ENCODE measurements around the gene LENG8. TPM values are rescaled to one million over a fixed set of nuclear protein-coding genes. Genes with fewer than 3 reads are reported as not detected.
A peak's percentile ranks its signal among the peaks of the same experiment; 100 is the strongest.

LENG8 gene
- total RNA-seq, 2 experiments from 2014 or later, result 191 to 282 TPM

GRCh38 chr19:54453921-54454780, 5.2 kb downstream of the LENG8 start:
- ATAC-seq, result no peak
- Mint-ChIP-seq H3K36me3 (peaks cover 67% of the 10 kb centered on the region), H3K9me3 (ENCODE audit: low read depth) (no peaks in the 10 kb centered on the region), H3K27ac (no peak overlapping the region), H3K4me1 (peaks cover 26% of the 10 kb centered on the region), H3K27me3 (no peaks in the 10 kb centered on the region), H3K4me3 (no peak overlapping the region)
- no peak for DNase-seq
- CTCF ChIA-PET, result interaction anchor here (0.7 kb wide), 1 partner anchor 16 kb away, joined by 3 read pairs; no protein-coding TSS in a partner anchor

- H3K4me3 Mint-ChIP-seq, result no peak overlapping the region
- H3K27ac Mint-ChIP-seq, result no peak overlapping the region
- CTCF ChIA-PET, result interaction anchor here (0.7 kb wide), 1 partner anchor 17 kb away, joined by 3 read pairs; no protein-coding TSS in a partner anchor
- ATAC-seq (no peak), DNase-seq (no peak)
- peaks cover 28% of the 10 kb centered on the region for H3K4me1 Mint-ChIP-seq
- peaks cover 68% of the 10 kb centered on the region for H3K36me3 Mint-ChIP-seq
- H3K9me3 Mint-ChIP-seq (ENCODE audit: low read depth), result no peaks in the 10 kb centered on the region
- H3K27me3 Mint-ChIP-seq, result no peaks in the 10 kb centered on the region
Measured at GRCh38 chr19:54454781-54455675, 6.0 kb downstream of the LENG8 start.

- peaks cover 20% of the 10 kb centered on the region for H3K4me1 Mint-ChIP-seq
- no peak overlapping the region for H3K4me3 Mint-ChIP-seq
- CTCF ChIA-PET, result interaction anchor here (1.0 kb wide), 1 partner anchor 16 kb away, joined by 3 read pairs; no protein-coding TSS in a partner anchor
- H3K36me3 Mint-ChIP-seq, result peaks cover 64% of the 10 kb centered on the region
- H3K9me3 Mint-ChIP-seq (ENCODE audit: low read depth), result no peaks in the 10 kb centered on the region
- ATAC-seq (no peak), DNase-seq (no peak)
- H3K27ac Mint-ChIP-seq, result no peak overlapping the region
- H3K27me3 Mint-ChIP-seq, result no peaks in the 10 kb centered on the region
Measured at GRCh38 chr19:54455786-54456422, 6.9 kb downstream of the LENG8 start.

GRCh38 chr19:54456423-54457373, 7.7 kb downstream of the LENG8 start:
- H3K36me3 Mint-ChIP-seq, result peaks cover 63% of the 10 kb centered on the region
- H3K27me3 Mint-ChIP-seq, result no peaks in the 10 kb centered on the region
- ATAC-seq (no peak), DNase-seq (no peak)
- no peaks in the 10 kb centered on the region for H3K9me3 Mint-ChIP-seq (ENCODE audit: low read depth)
- CTCF ChIA-PET, result interaction anchor here (1.0 kb wide), 1 partner anchor 17 kb away, joined by 3 read pairs; no protein-coding TSS in a partner anchor
- H3K27ac Mint-ChIP-seq, result no peak overlapping the region
- peaks cover 19% of the 10 kb centered on the region for H3K4me1 Mint-ChIP-seq
- no peak overlapping the region for H3K4me3 Mint-ChIP-seq

DNA sequence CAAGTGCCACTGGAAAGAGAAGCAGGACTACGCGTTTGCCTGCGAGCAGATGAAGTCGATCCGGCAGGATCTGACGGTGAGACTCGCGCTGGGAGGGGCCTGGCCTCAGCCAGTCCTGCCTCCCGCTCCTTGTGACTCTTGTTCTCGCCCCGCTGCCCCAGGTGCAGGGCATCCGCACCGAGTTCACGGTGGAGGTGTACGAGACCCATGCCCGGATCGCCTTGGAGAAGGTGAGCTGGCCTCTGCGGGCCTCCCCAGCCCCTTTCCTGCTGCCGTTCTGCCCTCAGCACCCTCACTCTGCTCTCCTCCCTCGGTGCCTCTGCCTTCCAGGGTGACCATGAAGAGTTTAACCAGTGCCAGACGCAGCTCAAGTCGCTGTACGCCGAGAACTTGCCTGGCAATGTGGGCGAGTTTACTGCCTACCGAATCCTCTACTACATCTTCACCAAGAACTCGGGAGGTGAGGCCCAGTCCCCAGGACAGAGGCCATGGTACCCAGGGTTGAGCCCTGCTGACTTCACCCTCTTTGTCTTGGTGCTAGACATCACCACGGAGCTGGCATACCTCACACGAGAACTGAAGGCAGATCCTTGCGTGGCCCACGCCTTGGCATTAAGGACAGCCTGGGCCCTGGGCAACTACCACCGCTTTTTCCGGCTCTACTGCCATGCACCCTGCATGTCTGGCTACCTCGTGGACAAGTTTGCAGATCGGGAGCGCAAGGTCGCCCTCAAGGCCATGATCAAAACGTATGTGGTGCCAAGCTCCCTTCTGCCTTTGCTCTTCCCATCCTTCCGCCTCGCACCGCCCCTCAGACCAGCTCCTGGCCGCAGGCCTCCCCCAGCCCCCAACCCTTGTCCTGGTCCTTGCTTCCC, 9.0 kb downstream of the LENG8 start:
- peaks cover 21% of the 10 kb centered on the region for H3K4me1 Mint-ChIP-seq
- ATAC-seq (no peak), DNase-seq (no peak)
- H3K27me3 Mint-ChIP-seq, result no peaks in the 10 kb centered on the region
- no peak overlapping the region for H3K27ac Mint-ChIP-seq
- H3K4me3 Mint-ChIP-seq, result no peak overlapping the region
- CTCF ChIA-PET, result no interaction called here
- peaks cover 54% of the 10 kb centered on the region for H3K36me3 Mint-ChIP-seq
- no peaks in the 10 kb centered on the region for H3K9me3 Mint-ChIP-seq (ENCODE audit: low read depth)

DNA sequence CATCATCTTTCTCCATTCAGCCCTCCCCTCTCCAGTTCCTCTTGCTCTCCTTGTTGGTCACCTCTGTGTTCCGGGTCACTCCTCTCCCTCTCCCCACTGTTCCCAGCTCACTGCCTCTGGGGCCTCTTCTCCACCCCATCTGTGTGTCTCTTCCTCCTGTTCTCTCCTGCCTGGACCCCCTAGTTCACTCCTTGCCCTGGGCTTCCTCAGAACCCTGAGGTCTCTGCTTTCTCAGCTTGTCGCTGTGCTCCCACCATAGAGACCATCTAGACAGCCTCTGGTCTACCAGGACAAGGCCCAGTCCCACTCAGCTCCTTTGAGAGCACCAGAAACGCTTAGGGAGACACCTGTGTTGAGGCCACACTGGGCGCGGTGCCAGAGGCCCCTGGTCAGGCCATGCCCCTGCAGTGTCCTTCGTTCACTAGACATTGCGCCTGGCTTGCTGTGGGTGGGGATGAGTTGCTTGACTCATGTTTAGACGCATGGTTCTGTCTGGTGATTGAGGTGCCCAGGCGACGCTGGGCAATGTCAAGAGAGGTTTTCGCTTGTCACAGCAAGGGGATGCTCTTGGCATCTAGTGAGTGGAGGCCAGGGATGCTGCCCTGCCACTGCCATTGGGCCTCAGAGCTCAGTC, 9.8 kb downstream of the LENG8 start:
- DNase-seq (no peak), ATAC-seq (no peak)
- Mint-ChIP-seq H3K4me3 (no peak overlapping the region), H3K27ac (no peak overlapping the region), H3K4me1 (peaks cover 18% of the 10 kb centered on the region), H3K27me3 (no peaks in the 10 kb centered on the region), H3K36me3 (peaks cover 48% of the 10 kb centered on the region), H3K9me3 (ENCODE audit: low read depth) (no peaks in the 10 kb centered on the region)
- CTCF ChIA-PET, result interaction anchor here (1.1 to 1.9 kb wide), 2 partner anchors 10 to 23 kb away, joined by 4 to 5 read pairs; partner anchors contain the start of gene LENG8

DNA sequence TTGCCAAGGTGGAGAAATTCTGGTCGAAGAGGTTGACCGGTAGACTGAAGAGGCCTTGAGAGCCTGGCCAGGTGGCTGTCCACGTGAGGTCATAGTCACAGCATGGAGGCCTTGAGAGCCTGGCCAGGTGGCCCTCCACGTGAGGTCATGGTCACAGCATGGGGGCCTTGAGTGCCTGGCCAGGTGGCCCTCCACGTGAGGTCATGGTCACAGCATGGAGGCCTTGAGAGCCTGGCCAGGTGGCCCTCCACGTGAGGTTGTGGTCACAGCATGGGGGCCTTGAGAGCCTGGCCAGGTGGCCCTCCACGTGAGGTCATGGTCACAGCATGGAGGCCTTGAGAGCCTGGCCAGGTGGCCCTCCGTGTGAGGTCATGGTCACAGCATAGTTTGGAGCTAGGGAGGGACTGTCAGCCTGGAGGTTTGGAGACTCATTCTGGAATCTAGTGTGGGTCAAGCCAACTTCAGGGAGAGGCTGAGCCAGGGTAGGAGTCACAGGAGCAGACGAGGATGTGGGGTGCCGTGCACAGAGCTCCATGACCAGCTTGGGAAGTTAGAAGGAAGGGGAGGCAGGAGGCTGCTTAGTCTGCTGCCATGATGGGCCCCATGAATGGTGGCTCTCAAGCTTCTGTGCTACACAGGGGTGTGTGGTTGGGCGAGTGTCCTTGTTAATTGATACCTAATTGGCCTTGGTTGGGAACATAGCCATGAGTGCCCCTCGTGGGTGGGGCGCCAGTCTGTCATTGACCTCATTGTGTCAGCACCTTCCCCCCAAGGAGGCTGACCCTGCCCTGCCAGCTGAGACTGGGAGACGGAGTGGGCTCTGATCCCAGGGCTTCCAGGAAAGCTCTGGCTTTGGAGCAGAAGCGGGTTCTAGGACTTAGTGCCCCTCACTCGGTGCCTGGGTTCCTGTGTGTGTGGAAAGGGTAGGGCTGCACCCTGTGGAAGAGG, 10.6 kb downstream of the LENG8 start:
- peaks cover 22% of the 10 kb centered on the region for H3K4me1 Mint-ChIP-seq
- no peak overlapping the region for H3K27ac Mint-ChIP-seq
- ATAC-seq, result no peak
- H3K9me3 Mint-ChIP-seq (ENCODE audit: low read depth), result no peaks in the 10 kb centered on the region
- peaks cover 43% of the 10 kb centered on the region for H3K36me3 Mint-ChIP-seq
- DNase-seq, result no peak
- H3K4me3 Mint-ChIP-seq, result no peak overlapping the region
- H3K27me3 Mint-ChIP-seq, result no peaks in the 10 kb centered on the region
- CTCF ChIA-PET, result interaction anchor here (1.1 to 1.9 kb wide), 2 partner anchors 11 to 22 kb away, joined by 4 to 5 read pairs; partner anchors contain the start of gene LENG8

DNA sequence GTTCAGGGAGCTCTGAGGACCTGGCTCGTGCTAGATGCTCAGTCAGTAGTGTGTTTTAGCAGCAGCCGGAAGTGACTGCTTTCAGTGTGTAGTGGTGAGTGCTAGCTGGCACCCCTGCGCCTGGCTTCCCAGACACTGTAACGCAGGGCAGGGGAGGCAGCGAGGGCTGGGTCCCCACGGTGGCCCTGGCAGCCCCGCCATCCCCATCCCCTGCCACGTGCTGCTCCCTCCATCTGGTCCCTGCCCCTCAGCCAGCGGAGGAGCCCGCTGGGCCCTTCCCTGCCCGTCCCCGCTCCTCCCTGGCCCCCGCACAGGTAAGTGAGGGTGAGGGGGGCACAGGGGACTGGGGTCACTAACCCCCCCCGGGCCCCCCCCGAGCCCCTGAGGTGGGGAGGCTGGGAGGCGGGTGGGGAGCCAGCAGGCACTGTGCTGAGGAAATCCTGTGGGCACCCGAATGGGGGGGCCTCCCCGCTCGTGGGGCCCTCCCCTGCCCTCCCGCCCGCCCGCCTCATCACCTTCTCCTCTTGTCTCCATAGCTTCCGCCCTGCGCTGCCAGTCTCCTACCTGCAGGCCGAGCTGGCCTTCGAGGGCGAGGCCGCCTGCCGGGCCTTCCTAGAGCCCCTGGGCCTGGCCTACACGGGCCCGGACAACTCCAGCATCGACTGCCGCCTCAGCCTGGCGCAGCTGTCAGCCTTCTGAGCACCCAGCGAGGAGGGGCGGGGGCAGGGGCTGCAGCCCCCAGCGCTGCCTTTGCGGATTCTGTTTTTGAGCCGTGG, 11.4 kb downstream of the LENG8 start:
- H3K27me3 Mint-ChIP-seq, result no peaks in the 10 kb centered on the region
- H3K9me3 Mint-ChIP-seq (ENCODE audit: low read depth), result no peaks in the 10 kb centered on the region
- H3K36me3 Mint-ChIP-seq, result peaks cover 36% of the 10 kb centered on the region
- DNase-seq (no peak), ATAC-seq (no peak)
- no peak overlapping the region for H3K27ac Mint-ChIP-seq
- CTCF ChIA-PET, result interaction anchor here (1.1 to 1.9 kb wide), 3 partner anchors 11 to 21 kb away, joined by 4 to 5 read pairs (median 5); partner anchors contain the start of gene LENG8
- H3K4me1 Mint-ChIP-seq, result peaks cover 22% of the 10 kb centered on the region
- H3K4me3 Mint-ChIP-seq, result no peak overlapping the region

DNA sequence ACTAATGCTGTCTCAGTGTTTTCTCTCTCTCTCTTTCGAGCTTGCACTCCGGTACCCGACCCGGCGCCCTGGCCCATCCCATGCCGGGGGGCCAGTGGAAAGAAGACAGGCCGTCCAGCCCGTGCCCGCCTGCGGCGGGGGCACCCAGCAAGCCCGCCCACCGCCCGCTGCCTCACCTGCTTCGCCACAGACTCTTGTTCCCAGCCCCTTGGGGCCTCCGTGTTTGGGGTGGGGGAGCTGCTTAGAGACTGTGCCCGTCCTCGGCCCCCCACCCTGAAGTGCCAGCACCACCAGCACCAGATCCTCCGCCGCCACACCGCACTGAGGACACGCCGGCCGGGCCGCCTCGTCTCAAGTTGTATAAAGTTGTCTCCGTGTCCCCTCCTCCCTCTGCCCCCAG, 12.2 kb downstream of the LENG8 start:
- H3K27ac Mint-ChIP-seq, result peak overlapping the region; percentile 83
- H3K9me3 Mint-ChIP-seq (ENCODE audit: low read depth), result no peaks in the 10 kb centered on the region
- H3K4me3 Mint-ChIP-seq, result no peak overlapping the region
- H3K36me3 Mint-ChIP-seq, result peaks cover 31% of the 10 kb centered on the region
- DNase-seq (no peak), ATAC-seq (no peak)
- CTCF ChIA-PET, result interaction anchor here (1.9 kb wide), 1 partner anchor 12 kb away, joined by 5 read pairs; the partner anchor contains the start of gene LENG8
- H3K4me1 Mint-ChIP-seq, result peaks cover 22% of the 10 kb centered on the region
- peaks cover 4% of the 10 kb centered on the region for H3K27me3 Mint-ChIP-seq

- Mint-ChIP-seq H3K9me3 (ENCODE audit: low read depth) (no peaks in the 10 kb centered on the region), H3K4me1 (peaks cover 22% of the 10 kb centered on the region), H3K27ac (peak overlapping the region; percentile 83), H3K4me3 (peak overlapping the region; percentile 67), H3K36me3 (peaks cover 30% of the 10 kb centered on the region), H3K27me3 (peaks cover 4% of the 10 kb centered on the region)
- CTCF ChIA-PET, result interaction anchor here (1.1 to 1.9 kb wide), 2 partner anchors 11 to 13 kb away, joined by 4 to 5 read pairs; partner anchors contain the start of gene LENG8
- ATAC-seq, result no peak
- no peak for DNase-seq
Measured at GRCh38 chr19:54461613-54462012, 12.6 kb downstream of the LENG8 start.
